HG03103 (cell line): ENCODE results near the gene FILIP1L.

ENCODE experiments used
- ATAC-seq: cut with Tn5 transposase; IDR thresholded peaks from one replicate; pipeline ENCODE4 v1.9.1; 2021; ENCODE audit warnings: low read depth; ENCODE audit not compliant: unreplicated experiment

Gene FILIP1L

GRCh38 chr3:99929745-99930139 lies 184.6 kb downstream of the FILIP1L start:
- ATAC-seq: no peak

- no peak for ATAC-seq
Observed at GRCh38 chr3:99928771-99929744, 185.2 kb downstream of the FILIP1L start.

- ATAC-seq: no peak
Observed at GRCh38 chr3:99927671-99928457, 186.4 kb downstream of the FILIP1L start.

GRCh38 chr3:99925584-99926230 lies 188.6 kb downstream of the FILIP1L start:
- no peak for ATAC-seq

GRCh38 chr3:99923873-99924272 lies 190.4 kb downstream of the FILIP1L start:
- no peak for ATAC-seq

GRCh38 chr3:99921986-99922385 lies 192.3 kb downstream of the FILIP1L start:
- ATAC-seq: no peak

- no peak for ATAC-seq
Observed at GRCh38 chr3:99921377-99921695, 193.0 kb downstream of the FILIP1L start.

GRCh38 chr3:99920481-99921376 lies 193.6 kb downstream of the FILIP1L start:
- ATAC-seq: no peak

GRCh38 chr3:99919694-99920093 lies 194.6 kb downstream of the FILIP1L start:
- no peak for ATAC-seq

GRCh38 chr3:99918715-99919114 lies 195.6 kb downstream of the FILIP1L start:
- no peak for ATAC-seq

GRCh38 chr3:99915906-99916432 lies 198.3 kb downstream of the FILIP1L start:
- ATAC-seq: no peak

- ATAC-seq: no peak
Observed at GRCh38 chr3:99911433-99911832, 202.9 kb downstream of the FILIP1L start.

- no peak for ATAC-seq
Observed at GRCh38 chr3:99910752-99911290, 203.5 kb downstream of the FILIP1L start.

GRCh38 chr3:99909714-99910495 lies 204.4 kb downstream of the FILIP1L start:
- no peak for ATAC-seq

GRCh38 chr3:99907959-99908544 lies 206.2 kb downstream of the FILIP1L start:
- ATAC-seq: no peak

- no peak for ATAC-seq
Observed at GRCh38 chr3:99903869-99904268, 210.4 kb downstream of the FILIP1L start.

- no peak for ATAC-seq
Observed at GRCh38 chr3:99902091-99902490, 212.2 kb downstream of the FILIP1L start.

- no peak for ATAC-seq
Observed at GRCh38 chr3:99901200-99901926, 212.9 kb downstream of the FILIP1L start.
